ENCODE results near the gene ANKRD60.
A peak's percentile ranks its signal among the peaks of the same experiment; 100 is the strongest.

ANKRD60 gene

DNA sequence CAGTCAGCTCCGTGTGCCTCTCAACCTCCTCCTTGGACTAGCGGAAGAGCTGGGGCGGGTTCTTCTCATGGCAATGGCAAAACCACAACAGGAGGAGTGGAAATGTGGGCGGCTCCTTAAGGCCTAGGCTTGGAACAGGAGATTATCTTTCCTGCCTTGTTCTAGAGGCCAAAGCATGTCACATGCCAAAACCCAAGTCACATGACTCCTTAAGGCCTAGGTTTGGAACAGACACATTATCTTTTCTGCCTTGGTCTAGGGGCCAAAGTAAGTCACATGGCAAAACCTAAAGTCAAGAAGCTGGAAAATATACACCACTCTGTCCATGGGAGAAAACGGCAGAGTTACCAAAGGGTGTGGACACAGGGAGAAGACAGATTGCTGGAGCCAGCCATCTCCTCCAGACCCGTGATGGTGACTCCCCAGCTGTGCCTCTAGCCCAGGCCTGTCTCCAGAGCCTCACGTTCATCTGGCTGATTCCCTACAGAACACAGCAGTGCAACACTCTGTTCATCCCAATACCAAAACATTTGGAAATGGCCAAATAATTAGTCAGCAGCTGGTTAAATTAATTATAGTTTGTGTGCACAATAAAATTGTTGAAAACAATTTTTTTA lies 34.2 kb downstream of the ANKRD60 start:
- no peak for DNase-seq (ENCODE audit: low read depth in 2 of 2)

DNA sequence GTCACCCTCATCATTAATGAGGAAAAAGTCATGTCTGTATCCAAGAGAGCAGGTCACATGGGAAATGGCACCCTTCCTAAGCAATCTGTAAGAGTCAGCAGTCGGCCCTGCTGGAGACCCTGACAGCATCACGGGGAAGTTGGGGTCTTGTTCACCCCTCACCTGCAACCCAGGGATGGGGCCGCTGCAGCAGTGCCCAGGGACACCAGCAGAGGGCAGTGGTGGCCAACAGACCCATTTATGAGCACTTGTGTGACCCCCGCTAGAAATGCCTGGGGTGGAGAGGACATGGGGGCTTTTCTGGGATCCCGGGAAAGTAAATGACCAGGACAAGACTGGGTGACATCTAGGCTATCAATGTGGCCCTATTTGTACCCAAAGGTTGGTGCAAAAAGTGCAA lies 35.9 kb downstream of the ANKRD60 start:
- peak; percentile 21 to 27 for DNase-seq (ENCODE audit: low read depth in 2 of 2)

DNA sequence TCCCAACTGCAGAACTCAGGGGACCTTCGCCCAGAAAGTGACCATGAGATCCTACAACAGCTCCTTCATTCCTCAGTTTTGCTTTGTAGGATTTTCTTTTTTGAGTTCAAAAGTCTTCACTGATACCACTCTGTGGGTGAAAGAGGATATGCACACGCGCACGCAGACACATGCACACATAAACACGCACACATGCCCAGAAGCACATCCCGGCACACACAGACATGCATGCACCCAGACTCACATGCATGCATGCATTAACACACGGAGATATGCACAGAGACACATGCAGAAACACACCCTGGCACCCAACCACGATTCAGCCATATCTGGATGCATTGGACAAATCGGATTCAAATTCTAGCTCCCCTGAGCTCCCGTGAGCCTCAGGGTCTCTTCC lies 36.4 kb downstream of the ANKRD60 start:
- no peak for DNase-seq (ENCODE audit: low read depth in 2 of 2)

DNA sequence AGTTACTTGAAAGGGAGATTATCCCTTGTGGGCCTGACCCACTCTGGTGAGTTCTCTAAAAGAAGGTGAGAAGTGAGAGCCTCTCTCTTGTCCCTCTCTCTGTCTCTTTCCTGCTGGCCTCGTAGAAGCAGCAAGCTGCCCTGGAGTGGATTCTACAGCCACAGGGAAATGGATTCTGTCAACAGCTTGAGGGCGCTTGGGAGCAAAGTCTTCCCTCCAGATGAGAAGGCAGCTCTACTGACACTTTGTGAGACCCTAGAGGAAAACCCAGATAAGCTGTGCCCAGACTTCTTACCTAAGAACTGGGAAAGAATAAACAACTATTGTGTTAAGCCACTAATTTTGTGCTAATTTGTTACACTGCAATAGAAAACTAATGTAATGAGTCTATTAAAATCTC lies 39.9 kb downstream of the ANKRD60 start:
- DNase-seq (ENCODE audit: low read depth in 2 of 2), result no peak

DNA sequence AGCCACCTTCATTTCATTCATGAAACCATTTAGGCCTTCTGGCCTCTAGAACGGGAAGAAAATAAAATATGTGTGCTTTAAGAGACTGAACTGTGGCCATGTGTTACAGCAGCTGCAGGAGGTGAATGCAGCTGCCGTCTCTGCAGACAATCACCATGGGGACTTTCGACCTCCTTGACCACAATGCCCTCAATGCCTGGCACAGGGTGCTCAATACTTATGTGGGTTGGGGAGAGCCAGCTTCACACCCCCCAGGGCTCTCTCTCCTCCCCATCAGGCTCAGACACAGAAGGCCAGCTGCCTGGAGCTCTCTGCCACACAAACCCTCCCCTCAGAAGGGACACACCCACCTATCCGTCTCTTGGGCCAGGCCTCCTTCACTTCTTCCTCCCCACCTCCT lies 43.5 kb downstream of the ANKRD60 start:
- DNase-seq (ENCODE audit: low read depth in 2 of 2), result no peak

DNA sequence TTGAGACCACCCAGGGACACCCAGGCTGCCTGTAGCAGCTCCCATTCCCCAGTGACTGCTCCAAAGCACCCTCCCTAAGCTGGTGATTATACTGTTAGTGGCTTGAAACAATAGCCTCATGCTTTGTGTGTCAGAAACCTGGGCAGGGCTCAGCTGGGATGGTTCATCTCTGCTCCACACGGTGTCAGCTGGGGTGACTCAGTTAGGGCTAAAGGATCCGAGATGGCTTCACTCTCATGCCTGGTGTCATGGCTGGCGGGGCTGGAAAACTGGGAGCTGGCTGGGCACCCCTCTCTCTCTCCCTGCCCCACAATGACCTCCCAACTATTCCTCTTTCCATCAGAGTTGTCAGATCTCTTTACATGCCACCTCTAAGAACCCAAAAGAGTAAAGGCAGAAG lies 44.4 kb downstream of the ANKRD60 start:
- no peak for DNase-seq (ENCODE audit: low read depth in 2 of 2)

DNA sequence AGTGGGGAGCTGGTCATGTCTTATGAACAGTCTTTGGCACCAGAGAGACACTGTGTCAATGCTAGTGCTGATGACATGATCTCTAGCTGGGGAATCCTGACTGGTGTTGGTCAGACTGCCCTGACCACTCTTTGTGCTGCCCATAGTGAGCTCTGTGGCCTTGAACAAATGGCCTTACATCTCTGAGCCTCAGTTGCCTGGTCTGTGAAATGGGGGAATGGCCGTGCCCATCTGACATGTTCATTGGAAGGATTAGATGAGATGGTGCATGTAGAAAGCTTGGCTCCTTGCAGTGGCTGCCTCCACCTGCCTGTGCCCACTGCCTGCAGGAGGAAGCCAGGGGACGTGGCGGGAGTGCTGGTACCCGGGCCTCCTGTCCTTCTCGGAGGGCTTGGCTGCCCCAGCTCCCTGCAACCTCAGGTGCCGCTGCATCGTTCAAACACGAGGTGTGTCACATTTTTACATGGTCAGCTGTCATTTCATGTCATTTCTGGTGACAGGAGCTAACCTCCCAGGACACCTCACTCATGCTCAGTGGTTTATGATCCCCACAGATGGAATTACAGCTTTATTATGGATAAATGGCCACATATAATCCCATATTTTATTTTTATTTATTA lies 45.8 kb downstream of the ANKRD60 start:
- no peak for DNase-seq (ENCODE audit: low read depth in 2 of 2)

DNA sequence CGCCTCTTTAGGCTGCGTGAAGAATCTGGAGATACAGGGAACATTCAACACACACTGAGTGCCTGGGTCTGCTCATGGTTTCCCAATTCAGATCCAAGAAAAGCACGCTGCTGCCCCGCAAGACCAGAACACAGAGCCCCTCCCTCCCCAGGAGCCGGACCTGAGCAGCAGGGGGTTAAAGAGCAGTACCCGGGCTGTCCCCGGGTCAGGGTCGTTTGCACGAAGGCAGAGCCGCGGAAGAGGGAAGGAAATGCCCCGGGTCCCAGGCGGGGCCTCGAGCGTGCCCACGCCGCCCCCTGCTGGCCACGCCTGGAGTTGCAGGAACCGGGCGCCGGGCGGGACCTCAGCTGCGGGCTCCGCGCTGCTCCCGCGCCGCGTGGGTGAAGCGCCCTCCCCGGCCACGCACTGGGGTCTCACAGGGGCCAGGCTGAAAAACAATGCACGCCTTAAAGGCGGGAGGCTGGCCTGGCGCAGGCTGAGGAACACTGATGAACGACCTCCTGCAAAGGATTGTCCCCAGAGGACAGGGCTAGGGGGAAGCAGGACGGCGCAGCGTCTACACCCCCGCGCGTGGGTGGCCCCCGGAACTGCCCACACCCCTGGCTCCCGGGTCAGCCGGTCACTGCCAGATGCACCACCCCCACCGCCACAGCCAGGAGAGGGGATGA lies 48.9 kb downstream of the ANKRD60 start:
- peak; percentile 58 to 69 for DNase-seq (ENCODE audit: low read depth in 2 of 2)

DNA sequence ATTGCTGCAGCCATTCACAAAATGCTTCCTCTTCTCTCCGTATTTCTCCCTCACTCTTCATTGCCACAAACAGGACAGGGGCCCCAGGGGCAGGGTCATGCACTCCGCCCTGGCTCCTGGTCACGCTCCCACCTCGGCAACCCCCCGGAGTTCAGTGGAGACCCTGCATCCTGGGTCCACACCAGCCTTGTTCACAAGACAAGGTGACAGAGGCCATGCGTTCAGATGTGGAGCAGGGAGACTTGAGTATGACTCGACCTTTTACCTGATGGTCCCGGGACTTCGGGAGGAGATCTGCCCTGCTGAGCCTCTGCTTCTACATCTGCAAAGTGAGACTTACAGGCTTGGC lies 49.4 kb downstream of the ANKRD60 start:
- no peak for DNase-seq (ENCODE audit: low read depth in 2 of 2)

DNA sequence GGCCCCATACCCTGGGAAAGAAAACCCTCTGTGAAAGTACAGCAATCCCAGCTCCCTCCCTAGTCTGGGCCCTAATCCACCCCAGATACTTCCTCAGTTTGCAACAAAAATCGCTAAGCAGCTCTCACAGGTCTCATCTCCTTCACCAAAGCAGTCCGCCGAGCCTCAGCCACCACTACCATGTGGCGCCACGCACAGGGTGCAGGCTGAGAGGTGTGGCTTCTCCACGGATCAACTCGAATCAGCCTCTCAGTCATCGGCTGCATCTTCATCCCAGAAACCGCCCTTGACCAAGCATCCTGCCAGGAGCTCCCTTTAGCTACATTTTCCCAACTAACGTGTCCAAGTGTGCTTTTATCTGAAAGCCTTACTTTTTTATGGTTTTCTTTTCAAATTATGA lies 50.7 kb downstream of the ANKRD60 start:
- no peak for DNase-seq (ENCODE audit: low read depth in 2 of 2)

DNA sequence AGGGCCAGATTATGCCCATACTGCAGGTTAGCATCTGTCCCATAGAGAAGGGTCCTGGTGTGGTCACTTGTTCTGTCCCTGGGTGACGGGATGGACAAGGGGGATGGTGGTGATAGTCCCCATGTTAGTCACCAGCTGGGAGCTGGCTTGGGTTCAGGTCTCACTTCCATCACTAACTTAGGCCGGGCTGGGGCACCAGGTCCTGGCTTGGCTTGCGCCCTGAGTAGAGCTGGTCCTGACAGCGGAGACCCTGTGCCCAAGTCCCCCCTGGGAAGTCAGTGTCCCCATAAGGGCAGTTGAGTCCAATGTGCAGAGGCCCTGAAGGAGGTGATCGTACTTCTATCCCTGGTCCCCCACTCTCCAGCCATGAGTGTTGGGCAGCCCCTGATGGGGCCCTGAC lies 52.6 kb downstream of the ANKRD60 start:
- DNase-seq (ENCODE audit: low read depth in 2 of 2), result no peak

DNA sequence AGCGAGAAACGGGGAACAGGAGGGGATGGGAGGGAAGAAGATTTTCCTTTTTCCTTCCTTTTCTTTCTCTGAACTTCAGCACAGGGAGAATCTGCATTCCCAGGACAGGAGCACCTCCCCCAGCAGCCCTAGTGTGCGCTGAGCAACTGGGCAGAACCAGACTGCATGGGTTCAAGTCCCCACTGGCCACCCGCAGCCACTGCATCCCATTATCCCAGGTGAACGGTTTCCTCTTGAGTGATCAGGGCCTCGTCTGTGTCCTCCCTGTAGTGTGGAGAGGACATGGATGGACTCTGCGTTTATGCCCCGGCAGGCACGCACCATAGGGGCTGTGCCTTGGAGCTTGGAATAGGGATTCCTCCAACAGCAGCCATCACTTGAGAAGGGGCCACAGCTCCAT lies 53.0 kb downstream of the ANKRD60 start:
- DNase-seq (ENCODE audit: low read depth in 2 of 2), result no peak

DNA sequence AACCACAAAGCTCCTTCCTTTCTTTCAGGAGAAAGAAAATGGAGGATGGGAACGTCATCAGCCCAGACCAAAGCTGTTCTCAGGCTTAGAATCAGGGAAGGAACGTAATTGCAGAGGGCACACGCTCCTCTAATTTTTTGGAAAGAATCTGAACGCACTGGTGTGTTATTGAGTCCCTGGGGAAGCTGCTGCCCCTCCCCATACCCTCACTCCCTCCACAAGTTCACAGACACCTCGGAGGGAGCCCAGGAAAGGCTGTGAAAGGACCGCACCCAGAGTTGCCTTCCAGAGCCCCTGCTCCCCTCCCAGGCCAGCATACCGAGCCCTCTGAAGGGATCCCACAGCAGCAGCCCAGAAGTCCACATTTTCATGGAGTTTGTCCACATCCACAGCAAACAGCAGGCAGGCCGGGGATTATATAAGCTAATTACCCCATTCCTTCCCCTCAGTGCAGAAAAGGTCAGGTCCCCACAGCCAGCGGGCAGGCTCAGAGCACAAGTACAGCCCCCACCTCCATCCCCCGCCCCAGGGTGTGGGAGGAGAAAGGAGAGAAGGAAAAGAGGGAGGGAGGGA lies 53.7 kb downstream of the ANKRD60 start:
- DNase-seq (ENCODE audit: low read depth in 2 of 2), result no peak

DNA sequence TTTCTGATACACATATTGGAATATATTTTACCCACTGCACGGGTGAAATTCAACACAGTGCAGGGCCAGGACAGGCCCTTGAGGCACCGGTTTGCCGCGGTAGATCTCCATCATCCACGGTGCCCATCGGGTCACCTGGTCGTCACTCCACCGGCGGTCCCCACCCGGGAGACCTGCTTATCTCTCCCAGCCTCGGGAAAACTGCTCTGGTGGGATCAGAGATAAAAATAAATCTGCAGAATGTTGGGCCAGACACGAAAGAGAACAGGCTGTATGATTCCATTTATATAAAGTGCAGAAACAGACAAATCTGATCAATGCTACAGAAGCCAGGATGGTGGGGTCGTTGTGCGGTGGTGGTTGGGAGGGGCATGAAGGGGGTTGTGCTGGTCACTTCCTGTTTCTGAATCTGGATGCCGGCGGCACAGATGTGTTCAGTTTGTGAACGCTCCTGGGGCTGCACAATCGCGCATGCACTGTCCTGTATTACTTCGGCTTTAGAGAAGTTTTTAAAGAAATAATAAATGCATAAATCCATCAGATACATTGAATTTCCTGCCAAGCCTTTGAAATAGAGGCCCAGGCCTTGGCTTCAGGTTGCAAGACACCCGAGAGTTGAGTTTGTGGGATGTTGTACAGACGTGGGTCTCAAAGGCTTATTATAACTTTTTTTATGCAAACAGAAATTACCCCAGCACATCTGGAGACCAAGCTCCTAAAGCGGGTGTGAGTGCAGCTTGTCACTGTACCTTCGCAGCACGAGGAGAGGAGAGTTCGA lies 54.3 kb downstream of the ANKRD60 start:
- DNase-seq (ENCODE audit: low read depth in 2 of 2), result no peak

DNA sequence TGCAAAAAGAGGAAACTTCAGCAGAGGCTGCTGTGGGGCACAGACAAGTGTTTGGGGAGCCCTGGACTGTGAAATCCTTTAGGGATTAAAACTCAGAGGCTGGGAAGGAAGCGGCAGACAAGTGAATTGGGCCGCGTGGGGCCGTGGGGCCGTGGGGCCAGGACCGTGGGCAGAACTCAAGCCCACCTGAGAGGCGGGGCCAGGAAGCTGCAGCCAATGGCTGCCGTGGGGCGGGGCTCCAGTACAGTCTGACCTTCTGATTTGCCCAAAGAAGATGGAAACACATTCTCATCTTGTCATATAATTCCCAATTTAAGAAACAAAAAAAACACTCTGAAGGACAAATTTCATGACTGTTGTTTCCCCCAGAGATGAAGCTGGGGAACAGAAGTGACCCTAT lies 55.4 kb downstream of the ANKRD60 start:
- no peak for DNase-seq (ENCODE audit: low read depth in 2 of 2)

DNA sequence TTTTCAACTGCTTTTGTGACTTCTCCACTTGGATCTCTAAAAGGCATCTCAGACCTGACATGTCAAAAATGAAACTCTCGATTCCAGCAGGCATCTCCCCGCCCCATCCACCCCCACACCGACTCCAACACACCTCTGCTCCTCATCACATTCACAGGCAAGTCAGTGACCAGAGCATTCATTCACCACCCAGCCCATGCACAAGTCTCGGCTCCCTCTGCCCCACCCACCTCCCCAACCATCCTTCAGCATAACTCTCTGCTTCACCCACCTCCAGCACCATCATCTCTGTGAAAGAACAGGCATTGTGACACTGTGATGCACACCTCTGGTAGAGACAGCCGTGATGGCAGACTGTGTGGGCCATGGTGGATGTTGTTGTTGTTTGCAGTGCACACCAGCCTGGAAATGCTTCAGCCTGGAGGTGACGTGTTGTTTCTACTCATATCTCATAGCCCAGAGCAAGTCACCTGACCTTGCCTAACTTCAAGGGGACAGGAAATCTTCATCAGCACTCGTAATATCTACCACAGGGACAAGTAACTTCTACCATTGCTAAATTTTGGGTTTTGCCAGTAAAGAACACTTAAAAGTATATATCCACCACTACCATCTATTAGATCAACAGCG lies 56.5 kb downstream of the ANKRD60 start:
- no peak for DNase-seq (ENCODE audit: low read depth in 2 of 2)

DNA sequence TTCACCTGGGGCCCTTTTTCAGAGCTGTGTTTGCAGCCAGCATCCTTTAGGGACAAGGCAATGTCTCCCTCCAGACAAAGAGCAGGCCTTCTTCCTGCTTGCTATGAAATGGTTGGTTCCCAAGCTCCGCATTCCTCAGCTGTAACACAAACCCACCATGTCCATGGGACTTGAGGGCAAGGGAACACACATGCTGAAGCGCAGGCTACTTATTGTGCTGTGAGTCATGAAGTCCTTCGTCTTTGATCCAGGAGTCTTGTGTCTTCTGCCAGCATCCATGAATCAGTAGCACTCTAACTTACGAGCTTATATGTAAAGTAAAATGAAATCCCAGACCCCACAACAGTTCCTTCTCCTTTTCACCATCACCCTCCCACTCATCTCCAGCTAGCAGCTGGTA lies 59.0 kb downstream of the ANKRD60 start:
- no peak for DNase-seq (ENCODE audit: low read depth in 2 of 2)

DNA sequence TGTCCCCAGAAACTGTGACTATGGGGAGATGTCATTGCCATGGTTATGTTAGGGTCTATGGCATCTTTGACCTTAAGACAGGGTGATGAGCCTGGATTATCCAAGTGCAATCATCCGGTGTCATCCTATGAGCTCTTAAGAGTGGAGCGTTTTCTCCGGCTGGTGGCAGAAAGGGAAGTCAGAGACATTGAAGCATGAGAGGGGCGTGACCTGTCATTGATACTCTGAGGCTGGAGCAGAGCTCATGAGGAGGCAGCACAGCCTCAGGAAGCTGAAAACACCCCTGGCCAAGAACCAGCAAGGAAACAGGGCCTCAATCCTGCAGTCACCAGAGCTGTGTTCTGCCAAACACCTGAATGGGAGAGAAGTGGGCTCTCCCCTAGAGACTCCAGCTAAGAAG lies 59.6 kb downstream of the ANKRD60 start:
- no peak for DNase-seq (ENCODE audit: low read depth in 2 of 2)

DNA sequence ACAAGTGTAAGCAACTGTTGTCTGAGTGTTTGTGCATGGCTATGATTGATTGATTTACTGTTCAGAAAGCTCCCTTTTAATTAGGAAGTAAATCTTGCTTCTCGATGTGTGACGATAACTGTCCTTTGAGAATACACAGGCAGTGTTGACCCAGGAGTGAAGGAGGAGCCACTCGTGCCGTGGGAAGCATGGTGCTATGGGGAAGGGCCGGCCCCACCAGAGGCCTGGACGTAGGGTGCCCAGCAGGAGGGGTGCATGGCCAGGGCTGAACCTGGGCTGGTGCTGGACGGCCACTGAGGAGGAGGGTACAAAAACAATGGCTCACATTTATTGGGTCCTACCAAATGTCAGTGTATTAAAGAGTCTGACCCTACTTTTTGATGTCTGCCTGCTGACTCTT lies 60.7 kb downstream of the ANKRD60 start:
- DNase-seq (ENCODE audit: low read depth in 2 of 2), result no peak

All from stimulated activated CD4-positive, alpha-beta T cell treated with anti-CD3 and anti-CD28 coated beads, Interleukin-1b, Interleukin-23, amount 100 ng/mL, for 4 hours (primary cell).